DND-41 (cell line): ENCODE results near the gene B3GNT4.

ENCODE experiments used
- CTCF ChIP-seq: IDR thresholded peaks from 2 replicates; pipeline ENCODE4 v1.5.1; 2012; ENCODE audit warnings: borderline replicate concordance, low read length, moderate library complexity, mild to moderate bottlenecking; ENCODE audit not compliant: poor library complexity, severe bottlenecking; ENCODE audit errors: extremely low read depth
- EZH2 ChIP-seq: IDR thresholded peaks from 3 replicates; pipeline ENCODE4 v1.6.1; 2012; ENCODE audit warnings: borderline replicate concordance, low read depth, mild to moderate bottlenecking, moderate library complexity, low read length, inconsistent platforms; ENCODE audit not compliant: severe bottlenecking

GRCh38 chr12:122228092-122228491, 24.6 kb downstream of the B3GNT4 start:
- TF ChIP-seq CTCF (no peak), EZH2 (no peak)
